NCI-H345 treated with DMSO at 0.1 percent for 48 hours (cell line): ENCODE results near the gene PALD1.

Source experiments
- DNase-seq: peaks from one replicate; lab custom pipeline; 2025; ENCODE audit not compliant: unreplicated experiment; lab: John Stamatoyannopoulos, UW

PALD1 gene

DNA sequence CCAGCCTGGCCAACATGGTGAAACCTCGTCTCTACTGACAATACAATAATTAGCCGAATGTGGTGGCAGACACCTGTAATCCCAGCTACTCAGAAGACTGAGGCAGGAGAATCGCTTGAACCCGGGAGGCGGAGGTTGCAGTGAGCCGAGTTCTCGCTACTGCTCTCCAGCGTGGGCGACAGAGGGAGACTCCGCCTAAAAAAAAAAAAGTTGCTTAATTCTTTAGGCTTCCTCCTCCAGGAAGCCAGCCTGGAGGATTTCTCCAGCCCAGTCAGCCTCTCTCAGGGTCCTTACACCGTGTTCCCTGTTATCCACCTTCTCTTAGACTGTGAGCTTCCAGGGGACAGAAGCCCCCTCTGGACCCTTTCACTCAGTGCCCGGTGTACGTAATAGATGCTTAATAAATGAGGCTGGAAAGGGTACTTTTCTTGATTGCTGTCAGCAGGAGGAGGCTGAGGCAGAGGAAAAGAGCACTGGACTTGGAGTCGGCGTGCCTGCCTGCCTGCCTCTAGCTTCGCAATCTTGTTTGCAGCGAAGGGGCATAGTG lies 20.7 kb upstream of the PALD1 start:
- no peak for DNase-seq

GRCh38 chr10:70458329-70459060 lies 20.1 kb upstream of the PALD1 start:
- no peak for DNase-seq

DNA sequence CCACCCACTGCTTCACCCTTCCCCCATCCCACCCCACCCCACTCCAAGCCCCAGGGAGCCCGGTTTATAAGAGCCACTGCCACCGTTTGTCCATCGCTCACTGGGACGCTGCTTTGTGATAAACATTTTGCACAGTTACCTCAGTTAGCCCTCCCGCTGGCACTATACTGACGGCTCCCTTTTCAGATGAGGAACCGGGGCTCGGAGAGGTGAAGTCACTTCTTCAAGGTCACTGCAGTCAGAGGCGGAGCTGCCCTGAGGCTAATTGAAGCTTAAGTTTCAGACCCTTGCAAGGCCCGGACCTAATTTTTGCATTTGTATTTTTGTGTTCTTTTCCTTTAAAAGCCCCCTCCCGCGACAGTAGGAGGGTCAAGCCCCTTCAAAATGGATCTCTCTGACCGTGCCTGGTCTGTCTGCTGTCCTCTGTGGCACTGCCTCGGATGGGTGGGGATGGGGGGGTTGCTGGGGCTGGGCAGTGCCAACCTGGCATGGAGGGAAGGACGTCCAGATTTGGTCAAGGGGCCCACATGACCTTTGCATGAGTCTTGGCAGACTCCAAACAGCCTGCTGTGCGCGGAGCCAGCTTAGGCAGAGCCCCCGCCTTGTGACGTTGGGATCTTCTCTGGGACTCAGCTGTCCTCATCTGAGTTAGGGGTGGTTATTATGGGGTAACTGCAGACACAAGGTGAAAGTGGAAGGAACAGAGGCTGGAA lies 19.4 kb upstream of the PALD1 start:
- no peak for DNase-seq

GRCh38 chr10:70459774-70460490 lies 18.6 kb upstream of the PALD1 start:
- DNase-seq: no peak

GRCh38 chr10:70461397-70462348 lies 16.9 kb upstream of the PALD1 start:
- DNase-seq: no peak

GRCh38 chr10:70462349-70462984 lies 16.1 kb upstream of the PALD1 start:
- peak; percentile 43 for DNase-seq

GRCh38 chr10:70465278-70465677 lies 13.3 kb upstream of the PALD1 start:
- no peak for DNase-seq

DNA sequence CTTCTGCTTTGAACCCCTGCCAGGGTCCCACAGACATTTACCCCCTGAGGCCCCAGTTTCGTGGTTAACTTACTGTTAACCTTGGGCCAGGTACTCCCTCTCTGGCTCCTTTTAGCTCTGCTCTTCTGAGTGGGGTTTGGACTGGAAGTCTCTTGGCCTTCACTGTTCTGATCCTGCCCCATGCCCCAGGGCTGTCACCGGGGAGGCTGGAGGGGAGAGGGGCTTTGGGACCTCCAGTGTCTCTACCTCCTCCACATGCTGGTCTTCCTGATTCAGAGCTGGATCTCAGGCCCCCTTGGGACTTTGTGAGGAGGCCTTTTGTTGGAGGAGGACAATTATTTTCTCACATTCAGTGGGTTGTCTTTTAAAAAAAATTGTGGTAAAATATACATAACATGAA lies 12.7 kb upstream of the PALD1 start:
- DNase-seq: no peak

DNA sequence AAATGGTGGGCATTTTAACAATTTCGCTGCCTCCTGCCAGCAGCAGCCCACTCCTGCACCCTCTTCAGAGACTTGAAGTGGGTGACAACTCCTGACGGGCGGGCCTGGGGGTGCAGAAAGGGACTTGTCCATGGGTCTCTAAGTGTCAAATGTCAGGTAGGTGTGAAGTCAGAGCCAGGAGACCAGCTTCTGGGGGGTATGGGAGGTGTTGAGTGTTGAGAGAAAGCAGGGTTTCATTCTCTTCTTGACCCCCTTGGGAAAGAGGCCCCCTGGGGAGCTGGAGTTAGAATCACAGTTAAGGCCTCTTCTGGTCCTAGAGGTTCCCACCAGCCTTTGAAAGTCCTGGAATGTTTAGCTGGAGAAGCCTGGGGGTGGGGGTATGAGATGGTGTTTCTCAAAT lies 11.6 kb upstream of the PALD1 start:
- no peak for DNase-seq

- no peak for DNase-seq
Observed at GRCh38 chr10:70472799-70473454, 5.6 kb upstream of the PALD1 start.

DNA sequence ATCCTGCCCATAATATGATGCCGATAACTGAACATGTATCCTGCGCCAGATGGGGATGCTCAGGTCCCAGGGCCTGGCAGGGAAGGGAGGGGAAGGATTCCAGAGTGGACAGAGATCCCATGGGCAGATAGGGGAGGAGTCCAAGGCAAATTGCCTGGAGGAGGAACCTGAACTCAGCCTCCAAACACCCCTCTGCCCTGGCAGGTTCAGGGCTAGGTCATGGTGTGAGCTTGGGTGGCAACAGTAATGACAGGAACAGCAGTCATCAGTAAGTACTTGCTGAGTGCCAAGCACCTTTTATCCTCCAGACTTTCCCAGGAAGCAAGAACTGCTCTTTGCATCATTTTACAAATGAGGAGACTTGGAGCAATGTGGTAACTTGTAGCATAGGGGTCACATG lies 3.8 kb upstream of the PALD1 start:
- DNase-seq: no peak

- DNase-seq: no peak
Observed at GRCh38 chr10:70475661-70476060, 2.9 kb upstream of the PALD1 start.

DNA sequence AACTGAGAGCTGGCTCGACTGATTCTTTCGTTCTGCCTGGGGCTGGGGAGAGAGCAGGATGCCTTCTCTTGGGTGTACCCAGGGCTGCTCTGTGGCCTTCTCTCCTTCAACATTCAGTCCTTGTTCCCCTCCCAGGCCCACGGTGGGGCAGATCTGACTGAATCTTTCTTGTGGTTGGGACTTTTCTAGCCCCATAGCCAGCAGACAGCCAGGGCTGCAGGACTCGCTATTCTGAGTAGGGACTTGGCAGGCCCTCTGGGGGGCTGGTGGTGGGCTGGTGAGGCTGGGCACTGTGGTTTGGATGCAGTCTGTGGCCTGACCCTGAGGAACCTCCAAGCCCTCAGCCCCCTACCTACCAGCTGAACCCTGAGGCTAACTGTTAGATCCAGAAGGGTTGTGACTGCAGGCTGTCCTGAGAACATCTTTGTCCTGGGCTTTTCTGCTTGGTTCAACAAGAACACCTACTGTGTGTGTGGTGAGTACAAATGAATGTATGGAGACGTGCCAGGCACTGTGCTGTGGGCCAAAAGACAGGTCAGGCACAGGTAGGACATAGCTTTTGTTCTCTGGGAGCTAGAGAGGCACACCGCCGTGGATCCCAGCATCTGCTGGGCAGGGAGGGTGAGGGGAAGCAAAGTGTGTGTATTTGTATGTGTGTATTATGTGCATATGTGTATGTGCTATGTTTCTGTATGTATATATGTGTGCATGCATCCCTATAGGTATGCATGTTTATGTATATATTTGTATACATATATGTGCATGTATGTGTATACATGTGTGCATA lies 2.1 kb upstream of the PALD1 start:
- DNase-seq: no peak

DNA sequence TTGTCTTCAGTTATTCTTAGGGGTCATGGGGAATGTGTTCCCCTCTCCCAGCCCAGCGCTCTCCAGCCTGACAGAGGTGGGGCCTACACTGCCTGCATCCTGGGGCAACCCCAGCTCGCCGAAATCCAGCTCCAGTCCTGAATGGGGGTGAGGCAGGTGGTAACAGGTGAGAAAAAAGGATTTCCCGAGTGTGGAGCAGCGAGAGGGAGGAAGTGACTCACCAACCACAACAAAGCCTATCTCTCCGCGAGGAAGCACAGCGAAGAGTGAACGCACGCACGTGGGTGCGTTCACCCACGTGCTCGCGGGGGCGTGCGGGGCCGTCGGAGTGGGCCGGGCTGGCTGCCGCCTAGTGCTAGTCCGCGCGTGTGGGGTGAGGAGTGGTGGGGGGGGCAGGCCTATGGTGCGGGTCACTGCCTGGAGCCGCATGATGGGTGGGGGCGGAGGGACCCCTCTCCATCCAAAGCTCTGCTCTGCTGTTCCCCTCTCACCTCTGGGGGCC lies 855 bp upstream of the PALD1 start:
- DNase-seq: no peak

- DNase-seq: no peak
Observed at GRCh38 chr10:70479165-70479581, 606 bp downstream of the PALD1 start.

DNA sequence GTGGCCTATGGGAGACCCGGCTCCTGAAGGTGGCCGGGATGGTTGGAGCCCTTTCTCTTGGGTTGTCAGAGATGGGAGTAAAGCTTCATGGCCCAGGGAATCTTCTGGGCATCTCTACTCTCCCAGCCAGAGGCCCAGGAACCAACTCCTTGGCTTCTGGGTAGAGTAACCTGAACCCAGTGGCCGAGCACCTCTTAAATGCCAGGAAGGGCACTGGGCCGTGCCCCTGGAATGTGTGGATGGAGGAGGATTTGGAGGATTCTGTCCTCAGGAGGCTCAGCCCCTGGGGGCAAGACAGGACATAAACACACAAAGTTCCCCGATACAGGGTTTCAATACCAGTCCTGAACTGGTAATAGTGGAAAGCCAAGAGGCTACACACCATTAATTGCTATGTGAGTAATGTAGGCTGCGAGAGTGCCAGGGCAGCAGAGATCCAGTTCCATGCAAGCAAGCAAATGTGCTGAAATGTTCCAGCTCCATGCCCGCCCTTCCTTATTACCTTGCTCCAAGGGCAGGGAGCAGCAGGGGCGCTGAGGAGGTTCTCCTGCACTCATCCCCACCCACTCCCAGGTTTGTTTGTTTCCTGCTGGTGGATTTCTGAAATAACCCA lies 1.2 kb downstream of the PALD1 start:
- no peak for DNase-seq

- DNase-seq: no peak
Observed at GRCh38 chr10:70480239-70480861, 1.8 kb downstream of the PALD1 start.

DNA sequence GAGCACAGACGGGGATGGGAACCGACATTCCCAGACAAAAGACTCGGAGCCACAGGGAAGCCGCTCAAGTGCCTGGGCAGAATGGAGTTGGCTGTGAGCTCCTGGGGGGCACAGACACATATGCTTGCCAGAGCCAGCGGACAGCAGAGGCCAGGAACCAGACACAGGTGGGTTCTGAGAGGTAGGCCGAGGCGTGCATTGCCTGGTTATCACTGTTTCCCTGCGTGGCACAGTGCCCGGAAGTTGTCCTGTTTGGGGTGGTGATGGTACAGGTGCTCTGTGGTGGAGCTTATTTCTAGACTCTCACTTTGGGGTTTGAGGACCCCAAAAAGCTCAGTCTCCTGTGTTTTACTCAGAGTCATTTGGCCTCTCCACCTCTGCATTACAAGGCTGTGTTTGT lies 2.5 kb downstream of the PALD1 start:
- DNase-seq: peak; percentile 21
